AG04450 (cell line): ENCODE results near the gene CCDC192. TPM values are rescaled to one million over a fixed set of nuclear protein-coding genes. Genes with fewer than 3 reads are reported as not detected.

Experiments used
- CTCF ChIA-PET: fragments of 300-600, 350-600 bp; formaldehyde crosslinking; extraction: SDS; loops from one replicate; lab custom pipeline; 2022; ENCODE audit warnings: antibody characterized with exemption, inconsistent platforms; lab: Charles Lee
- POLR2A ChIA-PET: fragments of 350-600 bp; formaldehyde crosslinking; extraction: SDS; loops from one replicate; lab custom pipeline; 2021; ENCODE audit warnings: antibody characterized with exemption, inconsistent platforms; lab: Yijun Ruan, JAX
- DNase-seq: peaks from one replicate; pipeline ENCODE4 v3.0.0-alpha.2; 2011; ENCODE audit warnings: low read depth, low spot score
- H3K27ac ChIP-seq: one replicate; pipeline ENCODE4 v1.5.1; 2012; ENCODE audit warnings: low read depth, low read length, control low read depth
- H3K27me3 ChIP-seq: one replicate; pipeline ENCODE4 v1.6.0; 2012; ENCODE audit warnings: low read length; ENCODE audit not compliant: control insufficient read depth, insufficient read depth
- H3K4me3 ChIP-seq: 2 replicates; pipeline ENCODE4 v1.5.1; 2011; ENCODE audit warnings: mild to moderate bottlenecking, low read depth, low read length, control low read depth
- H3K9me3 ChIP-seq: 2 replicates; pipeline ENCODE4 v1.5.1; 2012; ENCODE audit warnings: low read length; ENCODE audit not compliant: control insufficient read depth, insufficient read depth
- CTCF ChIP-seq: IDR thresholded peaks from 2 replicates; pipeline ENCODE4 v1.5.1; 2011; ENCODE audit warnings: low read depth, low read length, control low read depth, inconsistent platforms
- polyA plus RNA-seq: library from polyadenylated mRNA; depleted of rRNA; stranded (reverse); fragments of >200 nt; gene quantifications from 2 replicates; pipeline ENCODE4 v1.2.3, GENCODE V29; 2011

Gene CCDC192
- polyA plus RNA-seq, 1 experiment = not detected

- CTCF ChIA-PET = interaction anchor here (0.7 to 1.7 kb wide), 2 partner anchors 67 to 82 kb away, joined by 3 to 4 read pairs; no protein-coding TSS in a partner anchor
- POLR2A ChIA-PET = no interaction called here
- DNase-seq = no peak
- no peak for TF ChIP-seq CTCF
- no peak overlapping the region for H3K4me3 ChIP-seq
- no peaks in the 10 kb centered on the region for H3K27me3 ChIP-seq
- H3K9me3 ChIP-seq = no peaks in the 10 kb centered on the region
- no peak overlapping the region for H3K27ac ChIP-seq
Measured at GRCh38 chr5:127960270-127960691, 257.1 kb downstream of the CCDC192 start.

GRCh38 chr5:127961006-127961762, 258.0 kb downstream of the CCDC192 start:
- H3K27ac ChIP-seq = no peak overlapping the region
- ChIA-PET POLR2A (no interaction called here), CTCF (interaction anchor here (1.7 kb wide), 1 partner anchor 83 kb away, joined by 4 read pairs; no protein-coding TSS in a partner anchor)
- no peak overlapping the region for H3K4me3 ChIP-seq
- no peaks in the 10 kb centered on the region for H3K27me3 ChIP-seq
- H3K9me3 ChIP-seq = no peaks in the 10 kb centered on the region; the same call in 1 of the 2 replicates
- no peak for TF ChIP-seq CTCF
- no peak for DNase-seq

GRCh38 chr5:127961763-127962145, 258.6 kb downstream of the CCDC192 start:
- H3K4me3 ChIP-seq = no peak overlapping the region
- TF ChIP-seq CTCF = no peak
- no peak overlapping the region for H3K27ac ChIP-seq
- DNase-seq = no peak
- no peaks in the 10 kb centered on the region; the same call in 1 of the 2 replicates for H3K9me3 ChIP-seq
- POLR2A ChIA-PET = no interaction called here
- no peaks in the 10 kb centered on the region for H3K27me3 ChIP-seq
- CTCF ChIA-PET = no interaction called here

- CTCF ChIA-PET = interaction anchor here (0.6 kb wide), 2 partner anchors 168 to 203 kb away, joined by 4 to 6 read pairs; no protein-coding TSS in a partner anchor
- POLR2A ChIA-PET = no interaction called here
- no peak for DNase-seq
- no peak for TF ChIP-seq CTCF
- Histone ChIP-seq H3K9me3 (no peaks in the 10 kb centered on the region; the same call in 1 of the 2 replicates), H3K4me3 (no peak overlapping the region), H3K27ac (no peak overlapping the region), H3K27me3 (no peaks in the 10 kb centered on the region)
Measured at GRCh38 chr5:127962491-127962890, 259.3 kb downstream of the CCDC192 start.

- Histone ChIP-seq H3K27me3 (no peaks in the 10 kb centered on the region), H3K4me3 (no peak overlapping the region), H3K27ac (no peak overlapping the region), H3K9me3 (no peaks in the 10 kb centered on the region; the same call in 1 of the 2 replicates)
- POLR2A ChIA-PET = no interaction called here
- no peak for TF ChIP-seq CTCF
- CTCF ChIA-PET = interaction anchor here (0.6 kb wide), 1 partner anchor 202 kb away, joined by 4 read pairs; no protein-coding TSS in a partner anchor
- DNase-seq = no peak
Measured at GRCh38 chr5:127963233-127963632, 260.0 kb downstream of the CCDC192 start.
